BLaER1 (cell line): Measurements from ENCODE around the gene IL6.

ENCODE experiments used
- H3K27ac ChIP-seq: shearing (Covaris generic); formaldehyde crosslinking; 2 replicates; pipeline ENCODE4 v1.8.1; 2022
- H3K27me3 ChIP-seq: shearing (Covaris generic); formaldehyde crosslinking; 2 replicates; pipeline ENCODE4 v1.8.1; 2022
- H3K36me3 ChIP-seq: shearing (Covaris generic); formaldehyde crosslinking; 2 replicates; pipeline ENCODE4 v1.8.1; 2022
- H3K4me1 ChIP-seq: shearing (Covaris generic); formaldehyde crosslinking; 2 replicates; pipeline ENCODE4 v1.8.1; 2022
- H3K4me2 ChIP-seq: shearing (Covaris generic); formaldehyde crosslinking; 2 replicates; pipeline ENCODE4 v1.8.1; 2022
- H3K4me3 ChIP-seq: shearing (Covaris generic); formaldehyde crosslinking; 2 replicates; pipeline ENCODE4 v1.8.1; 2022
- H3K9ac ChIP-seq: shearing (Covaris generic); formaldehyde crosslinking; 2 replicates; pipeline ENCODE4 v1.8.1; 2022
- H3K9me3 ChIP-seq: shearing (Covaris generic); formaldehyde crosslinking; 2 replicates; pipeline ENCODE4 v1.8.1; 2022
- H4K20me1 ChIP-seq: shearing (Covaris generic); formaldehyde crosslinking; 2 replicates; pipeline ENCODE4 v1.8.1; 2022
- Cebpa-rat ChIP-seq: shearing (Covaris generic); IDR thresholded peaks from 2 replicates; pipeline ENCODE4 v1.8.1; 2022

Gene IL6

DNA sequence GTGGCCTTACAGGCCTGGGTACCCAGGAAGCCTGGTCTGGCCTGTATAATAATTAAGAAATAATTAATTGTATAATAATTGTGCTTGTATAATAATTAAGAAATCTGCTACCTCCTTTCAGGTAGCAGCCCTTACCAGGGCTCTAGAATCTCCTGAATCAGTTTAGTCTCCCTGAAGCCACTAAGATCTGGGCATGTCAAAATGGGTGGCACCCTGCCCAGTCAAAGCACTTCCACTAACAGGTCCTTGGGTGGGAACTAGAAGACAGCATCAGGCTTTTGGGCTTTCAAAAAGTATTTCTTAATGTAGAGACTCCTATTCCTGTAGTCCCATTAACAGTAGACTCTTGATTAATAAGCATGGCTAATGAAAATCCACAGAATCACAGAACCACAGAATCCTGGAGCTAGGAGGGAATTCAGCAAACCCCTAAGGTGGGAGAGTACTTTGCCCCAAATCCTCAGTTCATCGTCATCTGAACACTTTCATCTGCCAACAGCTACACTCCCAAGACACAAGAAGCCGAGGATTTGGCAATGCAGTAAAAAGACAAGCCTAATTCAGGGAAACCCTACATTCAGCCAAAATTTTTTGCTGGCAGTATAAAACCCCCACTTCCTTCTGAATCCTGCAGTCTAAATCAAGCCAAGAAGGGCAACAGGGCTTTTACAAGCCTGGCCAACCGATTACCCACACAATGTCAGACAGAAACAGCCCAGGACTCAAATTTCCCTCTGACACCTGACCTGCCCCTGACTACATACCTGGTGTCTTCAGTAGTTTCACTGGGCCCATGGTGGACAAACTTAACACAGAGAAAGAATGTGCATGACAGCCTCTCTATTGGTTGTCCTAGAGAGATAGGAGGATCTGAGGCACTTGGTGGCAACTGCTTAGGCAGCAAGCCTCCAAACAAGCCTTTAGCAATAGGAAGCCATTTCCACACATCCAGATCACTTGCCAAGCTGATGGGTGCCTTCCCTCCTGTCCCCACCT is 5.9 kb upstream of the IL6 start:
- Histone ChIP-seq H3K27ac (no peak overlapping the region), H4K20me1 (no peaks in the 10 kb centered on the region), H3K36me3 (no peaks in the 10 kb centered on the region), H3K4me2 (no peak overlapping the region), H3K4me3 (no peak overlapping the region), H3K9me3 (no peaks in the 10 kb centered on the region), H3K27me3 (no peaks in the 10 kb centered on the region), H3K4me1 (peaks cover 18% of the 10 kb centered on the region), H3K9ac (no peak overlapping the region)
- TF ChIP-seq Cebpa-rat = no peak

DNA sequence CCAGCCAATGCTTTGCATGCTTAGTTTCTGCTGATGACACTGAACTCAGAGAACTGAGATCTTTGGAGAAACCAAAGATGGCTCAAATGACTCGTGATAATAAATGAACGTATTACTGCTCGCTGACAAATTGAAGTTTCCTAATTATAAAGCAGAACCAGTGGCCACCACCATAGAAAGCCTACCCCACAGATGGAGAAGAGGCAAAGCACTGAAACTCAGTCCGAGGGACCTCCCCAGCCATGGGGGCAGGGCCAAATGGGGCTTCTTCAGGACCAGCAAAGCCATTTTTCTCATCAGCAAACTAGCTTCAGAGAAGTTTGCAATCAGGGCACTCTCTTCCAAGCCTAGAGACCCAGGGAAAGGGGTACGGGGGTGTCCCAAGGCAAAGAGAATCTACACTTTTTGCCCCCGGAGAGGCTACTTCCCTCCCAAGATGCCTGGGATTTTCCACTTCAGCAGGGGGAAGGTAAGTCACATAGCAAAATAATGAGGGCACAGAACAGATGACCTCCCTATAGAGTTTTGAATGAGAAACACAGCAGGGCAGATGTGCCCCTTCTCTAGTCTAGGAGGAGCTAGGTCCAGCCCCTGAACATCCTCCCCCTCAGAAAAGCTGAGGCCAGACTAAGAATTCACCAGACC is 4.3 kb upstream of the IL6 start:
- no peak overlapping the region for H3K9ac ChIP-seq
- no peak overlapping the region for H3K4me2 ChIP-seq
- H3K9me3 ChIP-seq = no peaks in the 10 kb centered on the region
- peaks cover 4% of the 10 kb centered on the region for H3K27me3 ChIP-seq
- peaks cover 34% of the 10 kb centered on the region for H3K4me1 ChIP-seq
- no peak overlapping the region for H3K4me3 ChIP-seq
- H3K27ac ChIP-seq = no peak overlapping the region
- no peak for TF ChIP-seq Cebpa-rat
- no peaks in the 10 kb centered on the region for H3K36me3 ChIP-seq
- no peaks in the 10 kb centered on the region for H4K20me1 ChIP-seq

DNA sequence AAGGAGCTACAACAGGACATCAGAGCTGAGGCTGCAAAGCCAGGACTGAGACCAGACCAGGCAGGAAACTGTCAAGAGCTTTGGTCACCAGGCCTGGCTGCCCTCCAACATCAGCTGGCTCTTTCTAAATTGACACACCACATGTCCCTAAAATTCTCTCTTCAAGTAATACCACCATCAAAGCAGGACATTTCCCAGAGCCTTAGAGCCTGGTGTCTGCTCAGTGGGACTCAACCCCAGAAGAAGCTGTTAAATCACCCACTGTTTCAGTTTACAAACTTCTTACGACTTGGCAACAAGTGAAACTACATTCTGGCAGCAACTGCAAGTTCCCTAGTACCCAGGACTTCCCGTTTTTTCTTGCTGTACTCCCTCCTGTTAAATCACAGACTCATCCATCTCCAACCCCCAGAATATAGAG is 3.8 kb upstream of the IL6 start:
- Histone ChIP-seq H3K4me1 (peaks cover 35% of the 10 kb centered on the region), H3K27me3 (peaks cover 8% of the 10 kb centered on the region), H3K27ac (no peak overlapping the region), H3K9me3 (no peaks in the 10 kb centered on the region), H3K4me2 (no peak overlapping the region), H3K36me3 (no peaks in the 10 kb centered on the region), H4K20me1 (no peaks in the 10 kb centered on the region), H3K9ac (no peak overlapping the region), H3K4me3 (no peak overlapping the region)
- TF ChIP-seq Cebpa-rat = no peak

DNA sequence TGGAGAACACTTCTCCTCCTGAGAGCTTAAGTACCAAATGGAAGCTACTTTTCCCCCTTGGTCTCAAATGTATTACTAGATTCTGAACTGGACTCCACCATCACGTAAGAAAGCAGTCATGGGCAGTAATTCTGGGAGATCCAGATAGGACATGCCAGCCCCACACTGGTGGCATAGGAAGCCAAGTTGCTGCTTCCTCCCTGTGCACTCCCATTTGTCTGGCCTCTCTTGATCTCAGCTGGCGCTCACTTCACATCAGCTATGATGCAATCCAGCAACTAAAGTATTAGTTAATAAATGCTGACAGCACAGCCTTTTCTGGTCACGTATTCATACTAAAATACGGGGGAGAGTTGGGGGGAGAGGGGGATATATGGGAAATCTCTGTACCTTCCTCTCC is 3.4 kb upstream of the IL6 start:
- H3K27ac ChIP-seq = no peak overlapping the region
- no peak overlapping the region for H3K4me2 ChIP-seq
- H3K4me1 ChIP-seq = peaks cover 35% of the 10 kb centered on the region
- no peaks in the 10 kb centered on the region for H3K36me3 ChIP-seq
- H4K20me1 ChIP-seq = no peaks in the 10 kb centered on the region
- H3K9ac ChIP-seq = no peak overlapping the region
- H3K27me3 ChIP-seq = peaks cover 8% of the 10 kb centered on the region
- no peak for TF ChIP-seq Cebpa-rat
- H3K4me3 ChIP-seq = no peak overlapping the region
- H3K9me3 ChIP-seq = no peaks in the 10 kb centered on the region

DNA sequence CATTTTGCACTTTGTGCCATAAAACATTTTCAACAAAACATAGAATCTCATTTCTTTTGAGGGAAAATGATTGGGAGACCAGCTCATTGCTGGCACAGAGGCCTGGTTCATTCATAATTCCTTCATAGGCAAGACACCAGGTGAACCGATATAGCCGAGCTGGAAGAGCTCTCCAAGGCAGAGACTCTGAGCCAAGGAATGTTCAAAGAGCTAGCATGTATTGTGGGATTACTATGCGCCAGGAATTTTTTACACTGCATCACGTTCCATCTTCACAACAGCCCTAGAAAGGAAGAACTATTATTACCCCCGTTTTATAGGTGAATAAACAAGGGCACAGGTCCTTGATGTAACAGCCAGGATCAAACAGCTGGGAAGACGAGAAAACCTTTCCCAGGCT is 2.1 kb upstream of the IL6 start:
- Histone ChIP-seq H3K4me3 (no peak overlapping the region), H3K9ac (no peak overlapping the region), H3K27ac (no peak overlapping the region), H3K27me3 (peaks cover 8% of the 10 kb centered on the region), H4K20me1 (no peaks in the 10 kb centered on the region), H3K9me3 (no peaks in the 10 kb centered on the region), H3K4me1 (peaks cover 30% of the 10 kb centered on the region), H3K36me3 (no peaks in the 10 kb centered on the region), H3K4me2 (no peak overlapping the region)
- no peak for TF ChIP-seq Cebpa-rat

DNA sequence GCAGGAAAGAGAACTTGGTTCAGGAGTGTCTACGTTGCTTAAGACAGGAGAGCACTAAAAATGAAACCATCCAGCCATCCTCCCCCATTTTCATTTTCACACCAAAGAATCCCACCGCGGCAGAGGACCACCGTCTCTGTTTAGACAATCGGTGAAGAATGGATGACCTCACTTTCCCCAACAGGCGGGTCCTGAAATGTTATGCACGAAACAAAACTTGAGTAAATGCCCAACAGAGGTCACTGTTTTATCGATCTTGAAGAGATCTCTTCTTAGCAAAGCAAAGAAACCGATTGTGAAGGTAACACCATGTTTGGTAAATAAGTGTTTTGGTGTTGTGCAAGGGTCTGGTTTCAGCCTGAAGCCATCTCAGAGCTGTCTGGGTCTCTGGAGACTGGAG is 1.4 kb upstream of the IL6 start:
- Histone ChIP-seq H3K9ac (no peak overlapping the region), H3K27ac (no peak overlapping the region), H3K9me3 (no peaks in the 10 kb centered on the region), H3K36me3 (no peaks in the 10 kb centered on the region), H3K4me2 (peak overlapping the region; percentile 63), H4K20me1 (no peaks in the 10 kb centered on the region), H3K4me1 (peaks cover 30% of the 10 kb centered on the region), H3K27me3 (peaks cover 8% of the 10 kb centered on the region), H3K4me3 (no peak overlapping the region)
- TF ChIP-seq Cebpa-rat = no peak

DNA sequence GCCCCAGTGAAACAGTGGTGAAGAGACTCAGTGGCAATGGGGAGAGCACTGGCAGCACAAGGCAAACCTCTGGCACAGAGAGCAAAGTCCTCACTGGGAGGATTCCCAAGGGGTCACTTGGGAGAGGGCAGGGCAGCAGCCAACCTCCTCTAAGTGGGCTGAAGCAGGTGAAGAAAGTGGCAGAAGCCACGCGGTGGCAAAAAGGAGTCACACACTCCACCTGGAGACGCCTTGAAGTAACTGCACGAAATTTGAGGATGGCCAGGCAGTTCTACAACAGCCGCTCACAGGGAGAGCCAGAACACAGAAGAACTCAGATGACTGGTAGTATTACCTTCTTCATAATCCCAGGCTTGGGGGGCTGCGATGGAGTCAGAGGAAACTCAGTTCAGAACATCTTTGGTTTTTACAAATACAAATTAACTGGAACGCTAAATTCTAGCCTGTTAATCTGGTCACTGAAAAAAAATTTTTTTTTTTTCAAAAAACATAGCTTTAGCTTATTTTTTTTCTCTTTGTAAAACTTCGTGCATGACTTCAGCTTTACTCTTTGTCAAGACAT is 574 bp upstream of the IL6 start:
- peaks cover 36% of the 10 kb centered on the region for H3K4me1 ChIP-seq
- no peaks in the 10 kb centered on the region for H3K9me3 ChIP-seq
- no peak for TF ChIP-seq Cebpa-rat
- H3K27ac ChIP-seq = no peak overlapping the region
- peak overlapping the region; percentile 63 for H3K4me2 ChIP-seq
- H3K4me3 ChIP-seq = no peak overlapping the region
- H3K36me3 ChIP-seq = no peaks in the 10 kb centered on the region
- H3K9ac ChIP-seq = no peak overlapping the region
- H3K27me3 ChIP-seq = peaks cover 8% of the 10 kb centered on the region
- H4K20me1 ChIP-seq = no peaks in the 10 kb centered on the region

DNA sequence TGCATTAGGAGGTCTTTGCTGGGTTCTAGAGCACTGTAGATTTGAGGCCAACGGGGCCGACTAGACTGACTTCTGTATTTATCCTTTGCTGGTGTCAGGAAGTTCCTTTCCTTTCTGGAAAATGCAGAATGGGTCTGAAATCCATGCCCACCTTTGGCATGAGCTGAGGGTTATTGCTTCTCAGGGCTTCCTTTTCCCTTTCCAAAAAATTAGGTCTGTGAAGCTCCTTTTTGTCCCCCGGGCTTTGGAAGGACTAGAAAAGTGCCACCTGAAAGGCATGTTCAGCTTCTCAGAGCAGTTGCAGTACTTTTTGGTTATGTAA is 675 bp downstream of the IL6 start:
- no peaks in the 10 kb centered on the region for H3K36me3 ChIP-seq
- no peaks in the 10 kb centered on the region for H4K20me1 ChIP-seq
- H3K27ac ChIP-seq = no peak overlapping the region
- H3K4me1 ChIP-seq = peaks cover 36% of the 10 kb centered on the region
- H3K4me2 ChIP-seq = peak overlapping the region; percentile 63
- no peaks in the 10 kb centered on the region for H3K9me3 ChIP-seq
- H3K27me3 ChIP-seq = peaks cover 8% of the 10 kb centered on the region
- no peak for TF ChIP-seq Cebpa-rat
- no peak overlapping the region for H3K9ac ChIP-seq
- H3K4me3 ChIP-seq = no peak overlapping the region

DNA sequence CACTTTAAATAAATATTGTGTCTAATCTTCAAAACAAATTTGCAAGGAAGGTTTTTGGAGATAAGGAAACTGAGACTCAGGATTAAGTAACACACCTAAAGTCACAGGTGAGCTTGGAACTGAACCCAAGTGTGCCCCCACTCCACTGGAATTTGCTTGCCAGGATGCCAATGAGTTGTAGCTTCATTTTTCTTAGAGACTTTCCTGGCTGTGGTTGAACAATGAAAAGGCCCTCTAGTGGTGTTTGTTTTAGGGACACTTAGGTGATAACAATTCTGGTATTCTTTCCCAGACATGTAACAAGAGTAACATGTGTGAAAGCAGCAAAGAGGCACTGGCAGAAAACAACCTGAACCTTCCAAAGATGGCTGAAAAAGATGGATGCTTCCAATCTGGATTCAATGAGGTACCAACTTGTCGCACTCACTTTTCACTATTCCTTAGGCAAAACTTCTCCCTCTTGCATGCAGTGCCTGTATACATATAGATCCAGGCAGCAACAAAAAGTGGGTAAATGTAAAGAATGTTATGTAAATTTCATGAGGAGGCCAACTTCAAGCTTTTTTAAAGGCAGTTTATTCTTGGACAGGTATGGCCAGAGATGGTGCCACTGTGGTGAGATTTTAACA is 1.5 kb downstream of the IL6 start:
- Histone ChIP-seq H3K9me3 (no peaks in the 10 kb centered on the region), H3K4me1 (peaks cover 29% of the 10 kb centered on the region), H3K36me3 (no peaks in the 10 kb centered on the region), H3K4me3 (no peak overlapping the region), H3K4me2 (no peak overlapping the region), H3K27me3 (peaks cover 8% of the 10 kb centered on the region), H3K27ac (no peak overlapping the region), H4K20me1 (no peaks in the 10 kb centered on the region), H3K9ac (no peak overlapping the region)
- TF ChIP-seq Cebpa-rat = no peak
